Neuronal stem cell (in vitro differentiated cells): Measurements from ENCODE around the gene POTEF.
A peak's percentile ranks its signal among the peaks of the same experiment; 100 is the strongest.
"Not testable (repeated sequence)": the region's sequence is repeated elsewhere in the genome, so short reads cannot be mapped to it uniquely, and the experiment has no call there.

Source experiments
- DNase-seq: peaks from one replicate; pipeline ENCODE4 v3.0.0-alpha.2; 2013; ENCODE audit warnings: low spot score
- H2AFZ ChIP-seq: one replicate; pipeline ENCODE4 v1.6.1; 2013; ENCODE audit warnings: mild to moderate bottlenecking, low read length, inconsistent platforms
- H2AK5ac ChIP-seq: 2 replicates; pipeline ENCODE4 v1.6.1; 2013; ENCODE audit warnings: low read depth, mild to moderate bottlenecking, inconsistent platforms, low read length, moderate library complexity, mixed read lengths
- H2BK120ac ChIP-seq: 2 replicates; pipeline ENCODE4 v1.6.1; 2013; ENCODE audit warnings: low read depth, mild to moderate bottlenecking, inconsistent platforms, low read length, moderate library complexity, mixed read lengths
- H2BK12ac ChIP-seq: one replicate; pipeline ENCODE4 v1.6.1; 2013; ENCODE audit warnings: low read length, inconsistent platforms
- H2BK15ac ChIP-seq: 2 replicates; pipeline ENCODE4 v1.6.1; 2013; ENCODE audit warnings: mild to moderate bottlenecking, low read length, inconsistent platforms, mixed read lengths
- H2BK5ac ChIP-seq: one replicate; pipeline ENCODE4 v1.6.1; 2013; ENCODE audit warnings: inconsistent platforms, mild to moderate bottlenecking, low read length, moderate library complexity
- H3K14ac ChIP-seq: one replicate; pipeline ENCODE4 v1.6.1; 2013; ENCODE audit warnings: low read length, inconsistent platforms
- H3K18ac ChIP-seq: 2 replicates; pipeline ENCODE4 v1.6.1; 2013; ENCODE audit warnings: low read length, inconsistent platforms
- H3K23ac ChIP-seq: 2 replicates; pipeline ENCODE4 v1.6.1; 2013; ENCODE audit warnings: low read depth, mild to moderate bottlenecking, mixed read lengths, low read length, inconsistent platforms; ENCODE audit not compliant: poor library complexity
- H3K27ac ChIP-seq: replicated peaks from 3 replicates; pipeline ENCODE4 v1.5.1; 2013; ENCODE audit warnings: low read length, inconsistent platforms
- H3K27me3 ChIP-seq, 3 experiments: 2 replicates each; pipeline ENCODE4 v1.6.1; 2013; ENCODE audit warnings: low read length in 3 of 3, mild to moderate bottlenecking in 2 of 3, inconsistent platforms in 1 of 3, low read depth in 1 of 3, mixed read lengths in 1 of 3, moderate library complexity in 1 of 3; ENCODE audit not compliant: control insufficient read depth in 3 of 3, insufficient read depth in 3 of 3
- H3K36me3 ChIP-seq, 2 donors: replicated peaks in 1 of 2; 2 replicates each; pipeline ENCODE4 v1.6.1; 2013; ENCODE audit warnings: low read length in 2 of 2; ENCODE audit not compliant: control insufficient read depth in 2 of 2, insufficient read depth in 2 of 2
- H3K4ac ChIP-seq: 2 replicates; pipeline ENCODE4 v1.6.1; 2013; ENCODE audit warnings: inconsistent platforms, mild to moderate bottlenecking, low read length, moderate library complexity
- H3K4me1 ChIP-seq, 2 donors: 1 replicate in 1 of 2; 2 replicates in 1 of 2; pipeline ENCODE4 v1.6.1; 2013; ENCODE audit warnings: low read length in 2 of 2, low read depth in 1 of 2; ENCODE audit not compliant: control insufficient read depth in 2 of 2, insufficient read depth in 1 of 2
- H3K4me2 ChIP-seq: one replicate; pipeline ENCODE4 v1.6.1; 2013; ENCODE audit warnings: mild to moderate bottlenecking, low read length, inconsistent platforms; ENCODE audit not compliant: insufficient read depth, poor library complexity, severe bottlenecking
- H3K4me3 ChIP-seq, 2 donors: 2 replicates each; pipeline ENCODE4 v1.5.1; 2013; ENCODE audit warnings: low read length in 2 of 2, mild to moderate bottlenecking in 2 of 2, inconsistent platforms in 1 of 2, moderate library complexity in 1 of 2
- H3K79me1 ChIP-seq: one replicate; pipeline ENCODE4 v1.6.1; 2013; ENCODE audit warnings: low read depth, mild to moderate bottlenecking, inconsistent platforms, low read length, moderate library complexity
- H3K9ac ChIP-seq: one replicate; pipeline ENCODE4 v1.6.1; 2013; ENCODE audit warnings: mild to moderate bottlenecking, low read depth, low read length, inconsistent platforms; ENCODE audit not compliant: poor library complexity
- H3K9me3 ChIP-seq, 2 donors: replicated peaks in 1 of 2; 2 replicates each; pipeline versions ENCODE3 to v1.6.1; 2013; ENCODE audit warnings: low read length in 2 of 2, mild to moderate bottlenecking in 2 of 2, inconsistent platforms in 1 of 2, low read depth in 1 of 2, mixed read lengths in 1 of 2, moderate library complexity in 1 of 2; ENCODE audit not compliant: control insufficient read depth in 2 of 2, insufficient read depth in 1 of 2
- H4K8ac ChIP-seq: one replicate; pipeline ENCODE4 v1.6.1; 2013; ENCODE audit warnings: low read depth, mild to moderate bottlenecking, inconsistent platforms, low read length, moderate library complexity
- H4K91ac ChIP-seq: one replicate; pipeline ENCODE4 v1.6.1; 2013; ENCODE audit warnings: low read length, low read depth, mild to moderate bottlenecking, inconsistent platforms; ENCODE audit not compliant: poor library complexity
- WGBS, 2 donors: extraction: QIAGEN DNeasy Blood & Tissue Kit; methylation state at CpG; one replicate each; pipeline ENCODE4 v1.1.7; 2013; ENCODE audit warnings: missing lambda C conversion rate in 2 of 2, mixed read lengths in 1 of 2; ENCODE audit not compliant: insufficient read length in 2 of 2, insufficient replicate concordance in 1 of 2; ENCODE audit errors: extremely low coverage in 2 of 2; 5-methylcytosine and 5-hydroxymethylcytosine counted together

The POTEF gene

DNA sequence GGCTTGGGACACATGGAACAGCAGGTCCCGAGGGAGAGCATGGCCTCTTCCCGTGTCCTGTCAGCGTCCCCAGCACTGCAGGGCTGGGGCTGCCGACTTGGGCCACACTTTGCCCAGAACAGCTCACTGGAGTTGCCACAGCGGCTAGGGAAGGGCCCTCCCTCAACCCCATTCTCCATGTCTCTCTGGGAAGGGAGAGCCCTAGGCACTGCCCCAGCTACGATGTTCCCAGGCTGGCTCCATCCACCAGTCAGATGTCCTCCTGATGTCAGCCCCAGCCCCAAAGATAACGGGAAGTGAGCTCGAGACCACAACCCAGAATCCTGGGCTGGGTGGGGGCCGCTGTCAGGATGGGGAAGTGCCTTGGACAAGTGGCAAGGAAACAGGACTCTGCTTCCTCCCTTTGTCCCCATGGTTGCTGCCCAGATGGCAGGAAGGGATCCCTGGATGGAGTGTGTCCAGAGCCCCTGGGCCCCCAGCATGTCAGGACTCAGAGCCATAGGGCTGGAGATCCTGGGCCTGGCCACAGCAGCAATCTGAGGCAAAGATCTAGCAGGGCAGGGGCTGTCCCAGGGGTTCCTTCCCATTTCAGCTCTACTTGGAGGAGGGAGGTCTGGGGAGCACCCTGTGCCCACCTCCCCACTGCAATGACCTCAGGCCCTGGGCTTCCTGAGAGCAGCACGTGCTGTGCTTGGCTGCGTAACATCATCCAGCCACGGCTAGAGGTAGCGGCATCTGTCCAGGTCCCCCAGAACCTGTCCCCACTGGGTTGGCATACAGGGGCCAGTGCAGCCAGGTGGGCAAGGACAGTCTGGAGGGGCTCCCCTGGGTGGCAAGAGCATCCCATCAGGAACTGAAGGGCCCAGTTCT, 13.6 kb upstream of the POTEF start:
- H3K9me3 ChIP-seq, H4K91ac ChIP-seq, H3K27ac ChIP-seq, H4K8ac ChIP-seq, H2BK120ac ChIP-seq, H3K27me3 ChIP-seq, H3K9ac ChIP-seq, H2AFZ ChIP-seq, DNase-seq, H3K14ac ChIP-seq, H3K79me1 ChIP-seq, H2BK15ac ChIP-seq, H3K36me3 ChIP-seq, H3K4me1 ChIP-seq, H3K23ac ChIP-seq, H3K4me3 ChIP-seq, H3K4me2 ChIP-seq, H3K18ac ChIP-seq, H3K4ac ChIP-seq, H2AK5ac ChIP-seq: not testable (repeated sequence)
- H2BK12ac ChIP-seq = peak overlapping the region; percentile 58
- H2BK5ac ChIP-seq = peak overlapping the region; percentile 22
- no CpG with 5 or more reads among the region's 13 CpGs for WGBS, 2 donors

DNA sequence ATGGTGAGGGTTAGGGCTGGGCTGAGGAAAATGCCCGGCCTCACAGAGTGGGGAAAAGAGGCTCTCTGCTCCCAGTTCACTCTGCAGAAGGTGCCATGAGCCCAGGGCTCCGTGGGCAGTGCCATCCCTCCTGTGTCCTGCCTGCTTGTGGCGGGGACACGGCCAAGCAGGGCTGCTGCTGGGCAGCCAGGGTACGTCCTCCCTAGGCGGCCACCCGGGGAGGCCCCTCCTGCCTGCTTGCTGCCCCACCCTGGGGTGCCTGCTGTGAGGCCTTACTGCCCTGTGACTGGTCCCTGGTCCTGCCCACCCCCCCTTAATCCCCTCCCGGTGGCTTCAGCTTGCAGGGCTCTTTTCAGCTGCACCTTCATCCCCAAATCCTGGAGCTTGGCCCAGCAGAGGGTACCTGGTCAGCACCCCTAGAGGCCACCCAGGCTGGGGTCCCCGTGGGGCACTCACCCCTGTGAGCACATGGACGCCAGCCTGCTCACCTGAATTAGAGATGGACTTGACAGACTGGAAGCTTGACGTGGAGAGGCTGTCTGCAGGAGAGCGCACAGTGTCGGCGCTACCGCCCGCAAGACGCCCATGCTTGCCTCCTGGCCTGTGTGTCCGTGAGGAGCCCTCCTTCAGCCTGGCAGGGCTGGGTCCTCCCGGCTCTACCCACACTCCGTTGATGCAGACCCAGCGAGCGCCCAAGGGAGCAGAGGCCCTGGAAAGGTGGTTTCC, 12.8 kb upstream of the POTEF start:
- H3K23ac ChIP-seq, H3K9me3 ChIP-seq, H2AFZ ChIP-seq, H2BK120ac ChIP-seq, H3K36me3 ChIP-seq, H2BK5ac ChIP-seq, H3K4ac ChIP-seq, H3K18ac ChIP-seq, H3K27ac ChIP-seq, H2BK15ac ChIP-seq, H3K4me3 ChIP-seq, H3K4me1 ChIP-seq, H2BK12ac ChIP-seq, DNase-seq, H3K4me2 ChIP-seq, H3K27me3 ChIP-seq, H2AK5ac ChIP-seq, H4K91ac ChIP-seq, H3K9ac ChIP-seq, H3K14ac ChIP-seq, H4K8ac ChIP-seq, H3K79me1 ChIP-seq: not testable (repeated sequence)
- no CpG with 5 or more reads among the region's 22 CpGs for WGBS, 2 donors

DNA sequence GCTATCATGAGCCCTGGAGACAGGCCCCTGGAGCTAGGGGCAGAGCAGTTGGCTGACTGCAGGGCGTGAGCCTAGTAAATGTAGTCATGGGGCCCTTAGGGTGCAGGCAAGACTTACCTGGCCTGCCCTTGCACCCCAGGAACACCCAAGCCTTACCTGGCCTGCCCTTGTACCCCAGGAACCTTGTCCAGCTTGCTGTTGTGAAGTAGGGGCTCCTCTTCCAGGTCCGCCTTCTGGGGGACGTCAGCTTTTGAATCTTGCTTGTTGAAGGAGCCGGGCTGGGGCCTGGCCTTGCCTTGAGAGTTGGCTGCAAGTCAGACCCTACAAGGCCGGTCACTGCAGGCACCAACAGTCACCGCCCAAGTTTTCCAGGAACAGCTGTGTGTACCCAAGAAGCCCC, 12.0 kb upstream of the POTEF start:
- H3K36me3 ChIP-seq, H4K8ac ChIP-seq, H3K27ac ChIP-seq, H2AFZ ChIP-seq, H2AK5ac ChIP-seq, DNase-seq, H2BK12ac ChIP-seq, H3K23ac ChIP-seq, H3K79me1 ChIP-seq, H3K14ac ChIP-seq, H2BK5ac ChIP-seq, H3K4me3 ChIP-seq, H4K91ac ChIP-seq, H3K9me3 ChIP-seq, H3K4ac ChIP-seq, H2BK15ac ChIP-seq, H3K4me2 ChIP-seq, H3K4me1 ChIP-seq, H3K9ac ChIP-seq, H2BK120ac ChIP-seq, H3K27me3 ChIP-seq, H3K18ac ChIP-seq: not testable (repeated sequence)
- WGBS, 2 donors = no CpG with 5 or more reads among the region's 6 CpGs

DNA sequence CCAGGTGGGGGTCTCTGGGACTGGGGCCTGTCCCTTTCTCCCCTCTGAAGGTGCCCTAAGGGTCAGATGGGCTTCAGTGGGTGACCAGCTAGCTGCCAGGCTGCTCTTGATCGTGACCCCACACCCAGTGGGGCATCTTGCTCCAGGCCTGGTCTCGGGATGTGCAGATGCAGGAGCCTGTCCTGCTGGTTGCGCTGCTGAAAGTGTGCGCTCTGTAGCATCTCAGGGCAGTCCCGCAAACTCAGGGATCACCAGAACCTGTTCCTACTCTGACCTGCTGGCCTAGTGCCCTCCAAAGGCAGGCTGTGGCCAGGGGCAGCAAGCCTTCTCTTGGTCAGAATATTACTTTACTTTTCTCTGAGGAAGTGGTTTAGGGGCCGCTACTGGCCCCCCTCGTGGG, 11.5 kb upstream of the POTEF start:
- not testable (repeated sequence) for H3K14ac ChIP-seq, H3K4ac ChIP-seq, H3K18ac ChIP-seq, H3K79me1 ChIP-seq, H2AK5ac ChIP-seq, H3K36me3 ChIP-seq, H3K9me3 ChIP-seq, H3K4me3 ChIP-seq, H3K4me2 ChIP-seq, H3K23ac ChIP-seq, H4K8ac ChIP-seq, H3K27ac ChIP-seq, H2BK120ac ChIP-seq, H3K4me1 ChIP-seq, H3K27me3 ChIP-seq, DNase-seq, H3K9ac ChIP-seq, H2BK15ac ChIP-seq, H2BK12ac ChIP-seq, H2AFZ ChIP-seq, H2BK5ac ChIP-seq, H4K91ac ChIP-seq
- WGBS, 2 donors = no CpG with 5 or more reads among the region's 7 CpGs
